Measurements from ENCODE around the gene SNED1.

SNED1 gene

DNA sequence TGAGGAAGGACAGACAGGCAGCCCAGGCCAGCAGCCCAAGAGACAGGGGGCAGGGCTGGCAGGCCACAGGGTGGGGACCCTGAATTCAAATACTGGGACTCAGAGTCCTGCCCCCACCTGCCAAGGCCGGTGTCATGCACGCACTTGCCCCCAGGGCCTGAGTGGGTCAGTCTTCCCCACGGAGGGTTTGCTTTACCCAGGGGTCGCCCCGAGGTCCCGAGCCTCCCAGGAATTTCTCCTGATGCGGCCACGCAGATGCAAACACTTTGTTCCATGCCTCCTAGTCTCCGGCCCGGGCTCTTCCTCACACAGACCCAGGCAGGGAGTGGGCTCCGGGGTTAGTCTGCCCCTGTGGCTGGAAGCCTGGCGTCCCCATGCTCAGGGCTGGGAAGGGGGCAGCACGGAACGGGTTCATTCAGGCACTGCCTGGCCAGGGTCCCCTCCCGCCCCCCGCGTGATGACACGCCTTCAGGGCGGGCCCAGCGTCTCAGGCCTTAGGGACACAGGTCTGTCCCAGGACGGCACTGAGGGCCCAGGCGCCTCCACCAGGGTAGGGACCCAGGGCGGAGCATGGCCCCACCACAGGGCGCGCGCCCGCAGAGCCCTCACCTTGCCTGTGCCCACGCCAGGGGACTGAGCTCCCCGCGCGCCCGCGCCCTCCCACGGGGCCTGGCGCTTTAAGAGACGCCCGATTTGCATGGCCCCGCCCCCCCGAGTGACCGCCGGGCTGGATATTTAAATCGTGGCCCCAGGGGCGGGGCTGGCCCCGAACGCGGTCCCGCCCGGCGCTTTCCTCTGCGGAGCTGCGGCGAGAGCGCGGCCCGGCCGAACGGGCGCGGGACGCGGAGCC, at the start of gene SNED1:
TSS of gene SNED1 (plus strand) at position 763 of the 850 bp plus-strand sequence. CDS start 220 bp downstream, outside the sequence.
- DNase-seq, result peak; percentile 20

DNA sequence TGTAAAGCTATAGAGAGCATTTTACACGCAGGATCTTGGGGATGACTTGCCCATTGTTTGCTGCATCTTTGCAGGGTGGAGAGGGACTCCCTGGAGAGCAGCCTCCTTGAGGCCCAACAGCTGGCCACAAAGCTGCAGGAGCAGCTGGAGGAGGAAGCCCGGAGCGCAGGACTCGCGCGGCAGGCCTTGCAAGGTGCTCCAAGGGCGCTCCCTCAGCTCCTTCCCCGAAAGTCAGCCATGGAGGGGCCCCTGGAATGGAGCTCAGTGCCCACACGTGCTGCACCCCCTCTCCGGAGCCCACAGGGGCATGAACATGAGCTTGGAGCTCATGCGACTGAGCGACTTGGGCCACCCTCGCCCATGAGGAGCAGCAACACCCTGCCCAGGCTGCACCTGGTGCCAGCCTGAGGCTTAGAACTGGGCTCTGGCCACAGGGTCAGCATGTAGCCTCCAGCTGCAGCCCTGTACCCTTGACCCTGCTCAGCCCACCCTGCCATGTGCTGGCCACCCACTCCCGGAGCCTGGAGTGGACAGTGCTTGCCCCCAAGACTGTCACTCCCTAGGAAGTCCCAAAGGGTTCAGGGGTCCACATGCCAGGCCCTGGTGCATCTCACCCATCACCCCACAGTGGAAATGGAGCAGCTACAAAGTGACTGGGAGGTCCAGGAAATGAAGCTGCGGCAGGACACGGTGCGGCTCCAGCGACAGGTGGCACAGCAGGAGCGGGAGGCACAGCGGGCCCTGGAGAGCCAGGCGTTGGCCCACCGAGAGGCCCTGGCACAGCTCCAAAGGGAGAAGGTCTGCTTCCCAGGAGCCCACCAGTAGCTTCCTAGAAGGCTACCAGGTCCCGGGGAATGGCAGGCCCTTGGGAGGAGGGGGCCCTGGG, 49.3 kb upstream of the SNED1 start:
- DNase-seq, result no peak

DNA sequence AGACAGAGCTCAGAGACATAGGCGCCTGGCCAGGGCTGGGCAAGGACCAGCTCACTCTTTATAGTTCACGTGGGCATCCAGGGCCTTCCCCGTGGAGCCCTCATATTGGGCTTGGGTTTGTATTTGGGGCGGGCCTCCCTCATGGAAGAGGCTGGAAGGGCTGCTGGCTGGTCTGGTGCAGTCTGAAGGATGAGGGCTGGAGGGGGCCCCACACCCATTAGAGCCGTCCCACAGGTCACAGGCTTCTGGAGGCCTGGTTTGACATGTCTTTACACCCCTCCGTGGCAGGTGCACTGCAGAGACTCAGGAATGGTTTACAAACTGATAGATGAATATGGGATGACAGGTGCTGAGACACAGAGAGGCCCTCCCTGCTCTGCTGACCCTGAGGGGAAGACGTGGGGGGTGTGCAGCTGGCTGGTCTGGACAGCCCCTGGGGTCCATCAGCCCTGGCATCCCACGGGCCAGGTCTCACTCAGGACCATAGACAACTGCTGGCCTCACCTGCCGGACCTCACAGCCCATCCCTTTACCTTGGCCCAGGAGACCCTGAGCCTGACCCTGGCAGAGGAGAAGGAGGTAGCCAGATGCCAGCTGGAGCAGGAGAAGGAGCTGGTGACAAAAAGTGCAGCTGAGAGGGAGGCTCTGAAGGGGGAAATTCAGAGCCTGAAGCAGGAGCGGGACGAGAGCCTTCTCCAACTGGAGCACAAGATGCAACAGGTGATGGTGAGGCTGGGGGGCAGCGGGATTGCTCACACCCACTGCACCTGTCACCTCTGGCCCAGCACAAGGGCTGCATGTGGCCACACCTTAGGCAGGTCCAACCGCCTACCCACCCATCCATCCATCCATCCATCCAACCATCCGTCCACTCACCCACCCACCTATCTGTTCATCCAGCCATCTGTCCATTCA, 48.4 kb upstream of the SNED1 start:
- no peak for DNase-seq

DNA sequence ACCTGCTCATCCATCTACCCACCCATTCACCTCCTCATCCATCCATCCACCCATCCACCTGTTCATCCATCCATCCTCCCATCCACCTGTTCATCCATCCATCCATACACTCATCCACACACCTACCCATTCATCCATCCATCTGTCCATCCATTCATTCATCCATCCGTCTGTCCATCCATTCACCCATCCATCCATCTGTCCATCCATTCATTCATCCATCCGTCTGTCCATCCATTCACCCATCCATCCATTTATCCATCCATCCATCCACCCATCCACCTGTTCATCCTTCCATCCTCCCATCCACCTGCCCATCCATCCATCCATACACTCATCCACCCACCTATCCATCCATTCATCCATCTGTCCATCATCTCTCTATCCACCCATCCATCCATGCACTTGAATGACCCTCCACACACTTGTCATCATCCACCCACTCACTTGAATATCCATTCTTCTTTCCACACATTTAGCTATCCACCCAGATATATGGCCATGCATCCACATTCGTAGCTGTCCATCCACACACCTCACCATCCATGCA, 47.3 kb upstream of the SNED1 start:
- no peak for DNase-seq

DNA sequence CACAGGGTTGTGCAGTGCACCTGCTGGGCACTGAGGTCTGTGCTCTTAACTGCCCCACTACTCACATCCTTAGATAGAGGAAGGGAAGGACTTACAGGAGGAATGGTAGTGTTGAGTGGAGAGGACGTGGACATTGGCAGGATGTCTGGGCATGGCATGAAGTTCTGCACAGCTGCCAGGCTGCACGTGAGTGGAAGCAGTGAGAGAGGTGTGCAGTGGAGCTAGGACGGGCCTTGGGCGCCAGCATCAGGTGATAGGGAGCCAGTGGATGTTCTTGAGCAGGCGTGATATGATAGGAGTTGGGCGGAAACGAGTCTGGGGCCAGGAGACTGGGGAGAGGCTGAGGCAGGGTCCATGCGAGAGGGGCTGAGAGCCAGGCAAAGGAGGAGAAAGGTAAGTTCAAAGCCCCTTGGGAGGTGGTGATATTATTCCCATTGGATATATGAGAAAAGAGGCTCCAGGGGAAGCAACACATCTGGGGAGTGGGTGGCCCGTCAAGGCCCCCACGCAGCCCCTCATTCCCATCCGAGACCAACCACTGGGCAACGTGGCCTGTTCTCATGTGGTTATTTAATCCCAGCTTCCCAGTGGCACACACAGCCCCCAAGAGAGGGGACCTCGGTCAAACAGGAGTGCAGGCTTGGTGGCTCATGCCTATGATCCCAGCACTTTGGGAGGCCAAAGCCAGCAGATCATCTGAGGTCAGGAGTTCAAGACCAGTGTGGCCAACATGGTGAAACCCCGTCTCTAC, 45.7 kb upstream of the SNED1 start:
- no peak for DNase-seq

DNA sequence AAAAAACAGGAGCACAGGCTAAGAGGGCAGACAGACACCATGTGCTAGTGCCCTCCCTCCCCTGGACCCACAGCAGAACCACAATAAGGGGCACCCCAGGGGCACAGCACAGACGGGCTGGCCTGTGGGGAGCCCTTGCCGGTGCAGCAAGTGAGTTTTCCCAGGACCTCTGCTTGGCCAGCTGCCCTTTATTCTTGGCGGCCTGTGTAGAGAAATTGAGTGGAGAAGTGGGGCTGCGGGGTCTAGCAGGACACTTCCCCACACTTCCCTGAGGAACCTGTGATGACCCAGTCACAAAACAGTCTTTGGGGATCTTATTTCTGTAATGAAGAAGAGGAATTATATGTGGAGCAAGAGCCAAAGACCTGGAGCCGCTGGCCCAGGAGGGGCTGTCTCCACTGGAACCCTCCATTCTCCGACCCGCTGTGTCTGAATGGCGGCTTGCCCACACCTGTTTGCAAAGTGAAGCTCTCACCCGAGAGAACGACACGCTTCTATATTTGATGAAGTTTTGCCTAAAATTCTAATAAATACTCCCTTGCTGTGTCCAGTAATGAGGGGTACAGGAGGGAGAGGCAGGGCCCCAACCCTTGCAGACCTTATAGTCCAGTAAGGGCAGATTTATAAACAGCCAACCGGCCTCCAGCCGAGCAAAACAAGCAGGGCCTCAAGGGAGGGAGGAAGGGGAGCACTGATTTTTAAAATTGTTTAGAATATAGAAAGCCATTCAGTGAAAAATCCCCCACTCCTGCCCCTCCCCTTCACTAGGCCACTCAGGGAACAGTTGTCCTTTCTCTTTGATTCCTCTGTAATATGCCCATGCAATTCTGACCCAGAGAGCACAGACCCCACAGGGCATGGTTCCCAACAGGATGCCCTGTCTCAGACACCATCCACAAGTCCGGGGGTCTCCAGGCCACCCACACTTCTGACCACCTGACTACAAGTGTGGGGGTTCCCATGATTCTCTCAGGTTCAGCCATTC, 44.7 kb upstream of the SNED1 start:
- no peak for DNase-seq

DNA sequence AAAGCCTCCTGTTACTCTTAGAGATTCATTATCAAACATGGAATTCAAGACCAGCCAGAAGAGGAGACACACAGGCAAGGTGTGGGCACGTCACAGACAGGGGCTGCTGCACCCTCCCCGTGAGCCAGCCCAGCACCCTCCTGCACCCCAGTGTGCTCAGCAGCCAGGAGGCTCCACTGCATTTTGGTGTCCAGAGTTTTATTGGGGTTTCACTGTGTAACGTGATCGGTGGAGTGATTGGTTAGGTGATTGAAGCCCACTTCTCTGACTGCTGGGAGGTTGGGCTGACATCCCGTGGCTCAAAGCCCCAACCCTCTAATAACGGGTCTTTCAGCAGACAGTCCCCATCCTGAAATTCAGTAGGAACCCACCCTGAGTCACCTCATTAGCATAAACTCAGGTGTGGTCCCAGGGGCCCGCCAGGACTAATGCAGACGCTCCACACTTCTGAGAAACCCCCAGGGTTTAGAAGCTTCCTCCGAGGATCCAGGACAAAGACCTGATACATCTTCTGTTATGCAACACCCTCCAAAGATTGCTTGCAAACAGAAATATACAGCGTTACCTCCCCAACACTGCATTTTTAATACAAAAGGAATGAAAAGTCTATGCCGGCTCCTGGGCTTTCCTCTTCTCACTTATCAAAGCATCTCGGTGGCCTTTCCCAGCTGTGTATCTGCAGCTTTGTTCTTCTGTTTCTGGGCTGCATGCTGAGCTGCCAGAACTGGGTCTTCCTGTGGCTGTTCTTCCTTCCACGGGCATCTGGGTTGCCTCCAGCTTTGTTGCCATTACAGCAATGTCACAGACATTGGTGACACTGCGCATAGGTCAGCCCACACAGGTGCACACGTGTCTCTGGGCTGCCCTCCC, 43.7 kb upstream of the SNED1 start:
- DNase-seq, result no peak

DNA sequence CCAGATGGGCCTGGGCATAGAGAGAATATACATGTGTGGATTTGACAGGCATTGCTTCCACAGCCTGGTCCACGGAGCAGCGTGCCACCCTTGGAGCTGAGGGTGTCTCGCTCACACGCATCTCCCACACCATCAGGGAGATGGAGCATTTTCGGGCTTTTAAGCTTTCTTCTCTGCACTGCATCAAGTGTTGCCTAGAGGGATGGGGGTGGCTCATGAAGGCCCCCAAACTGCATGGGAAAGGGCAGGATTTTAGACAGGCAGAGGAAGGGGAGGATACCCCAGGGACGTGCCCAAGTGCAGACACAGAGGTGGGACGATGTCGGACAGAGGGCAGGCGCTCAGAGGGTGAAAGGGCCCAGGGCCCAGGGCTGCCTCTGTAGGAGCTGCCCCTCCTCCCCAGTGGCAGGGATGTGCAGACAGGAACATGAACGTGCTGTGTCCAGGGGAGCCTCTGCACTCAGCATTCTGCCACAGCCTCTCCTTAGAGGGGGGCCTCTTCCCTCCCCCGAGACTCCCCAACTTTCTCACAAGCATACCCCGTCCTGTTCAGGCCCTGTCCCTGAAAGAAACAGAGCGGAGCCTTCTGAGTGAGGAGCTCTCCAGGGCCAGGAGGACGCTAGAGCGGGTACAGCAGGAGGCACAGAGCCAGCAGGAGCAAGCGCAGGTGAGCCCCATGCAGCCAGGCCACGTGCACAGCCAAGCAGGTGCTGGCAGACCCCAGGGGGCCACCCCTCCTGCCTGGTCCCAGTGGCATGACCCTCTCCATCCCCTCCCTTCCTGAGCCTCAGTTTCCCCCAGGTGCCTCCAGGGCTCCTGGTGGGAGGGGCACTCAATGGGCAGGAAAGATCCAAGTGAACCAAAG, 42.9 kb upstream of the SNED1 start:
- DNase-seq, result no peak

DNA sequence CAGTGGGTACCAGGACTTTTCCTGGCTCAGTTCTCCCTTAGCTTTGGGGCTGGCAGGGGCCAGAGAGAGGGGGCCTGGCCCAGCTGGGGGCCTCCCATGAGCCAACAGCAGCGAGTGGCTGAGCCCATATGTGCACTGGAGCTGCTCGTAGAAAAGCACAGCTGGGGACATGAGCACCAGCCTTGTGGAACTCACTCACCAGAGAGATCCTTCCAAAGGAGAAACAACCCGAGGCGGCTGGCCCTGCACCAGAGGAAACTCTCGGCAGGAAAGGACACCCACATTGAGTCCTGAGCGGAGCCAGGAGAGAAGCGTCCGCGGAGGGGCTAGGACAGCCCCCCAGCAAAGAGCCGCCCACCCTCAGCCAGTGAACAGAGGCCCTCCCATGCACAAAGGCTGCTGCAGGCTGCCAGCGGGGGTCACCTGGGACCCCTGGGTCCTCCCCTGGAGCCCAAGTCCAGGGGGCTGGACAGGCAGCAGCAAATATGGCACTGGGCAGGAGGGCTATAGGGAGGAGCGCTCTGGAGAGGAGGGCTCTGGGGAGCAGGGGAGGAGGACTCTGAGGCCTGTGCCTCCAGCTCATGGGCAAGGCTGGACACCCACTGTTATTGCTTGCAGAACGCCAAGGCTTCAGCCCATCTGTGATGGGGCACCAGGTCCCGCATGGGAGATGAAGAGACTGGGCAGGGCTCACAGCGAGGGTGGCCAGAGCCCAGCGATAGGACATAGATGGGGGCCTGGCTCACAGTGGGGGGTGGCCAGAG, 42.1 kb upstream of the SNED1 start:
- no peak for DNase-seq

DNA sequence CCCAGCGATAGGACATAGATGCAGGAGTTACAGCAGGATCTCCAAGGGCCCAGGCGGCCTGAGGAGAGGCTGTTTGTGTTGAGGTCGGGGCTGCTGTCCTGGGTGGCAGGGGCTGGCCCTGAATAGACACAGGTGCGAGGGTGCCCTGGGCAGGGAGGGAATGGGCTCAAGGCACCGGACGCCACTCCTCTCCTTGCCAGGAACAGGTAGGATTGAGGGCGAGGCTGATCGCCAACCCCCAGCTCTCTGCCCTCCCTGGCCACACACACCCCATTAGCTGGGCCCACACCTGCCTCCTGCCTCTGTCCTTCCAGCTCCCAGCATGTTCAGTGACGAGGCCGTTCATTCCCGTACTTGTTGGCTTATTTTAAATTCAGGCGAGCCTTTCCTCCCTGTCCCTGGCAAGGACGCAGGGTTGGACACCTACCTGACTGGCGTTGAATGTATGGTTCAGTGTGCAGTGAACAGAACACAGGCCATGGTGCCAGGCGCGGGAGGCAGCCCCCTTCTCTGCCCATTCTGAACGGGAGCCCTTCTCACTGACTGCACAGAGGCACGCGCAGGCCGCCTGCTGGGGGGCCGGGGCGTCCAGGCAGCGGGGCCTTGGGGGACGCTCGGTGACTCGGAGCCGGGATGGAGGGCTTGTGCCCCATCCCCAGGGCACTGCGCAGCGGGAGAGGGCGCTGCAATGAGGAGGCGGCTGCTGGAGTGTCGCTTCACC, 41.3 kb upstream of the SNED1 start:
- no peak for DNase-seq

DNA sequence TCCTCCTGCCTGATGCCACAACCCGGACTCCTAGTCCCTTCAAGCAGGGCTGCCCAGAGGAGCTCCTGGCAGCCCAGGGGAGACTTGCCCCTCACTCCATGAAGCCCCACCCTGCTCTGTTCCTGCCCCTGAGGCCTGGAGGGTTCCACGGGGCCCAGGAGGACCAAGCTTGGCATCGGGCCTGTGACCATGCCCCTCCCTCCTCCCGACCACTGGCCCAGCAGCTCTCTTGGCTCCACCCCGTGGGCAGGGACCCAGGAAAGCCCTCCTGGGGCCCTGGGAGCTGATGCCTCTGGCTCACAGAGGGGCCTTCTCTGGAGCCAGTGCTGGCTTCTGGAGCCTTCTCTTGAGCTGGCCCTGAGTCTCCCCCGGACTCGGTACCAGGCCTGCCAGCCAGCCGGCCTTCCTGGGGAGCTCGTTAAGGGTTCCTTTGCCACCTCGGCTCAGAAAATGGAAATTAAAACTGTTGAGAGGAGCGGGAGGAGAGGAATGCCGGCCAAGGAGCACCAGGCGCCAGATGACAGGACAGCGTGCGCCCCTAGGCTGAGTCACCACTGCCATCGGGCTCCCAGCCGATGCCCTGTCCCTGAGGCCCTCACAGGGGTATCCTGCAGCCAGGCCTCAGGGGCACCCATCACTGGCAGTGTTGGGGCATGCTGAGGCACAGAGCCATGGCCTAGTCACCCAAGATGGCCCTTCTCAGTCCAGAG, 40.6 kb upstream of the SNED1 start:
- DNase-seq, result no peak

DNA sequence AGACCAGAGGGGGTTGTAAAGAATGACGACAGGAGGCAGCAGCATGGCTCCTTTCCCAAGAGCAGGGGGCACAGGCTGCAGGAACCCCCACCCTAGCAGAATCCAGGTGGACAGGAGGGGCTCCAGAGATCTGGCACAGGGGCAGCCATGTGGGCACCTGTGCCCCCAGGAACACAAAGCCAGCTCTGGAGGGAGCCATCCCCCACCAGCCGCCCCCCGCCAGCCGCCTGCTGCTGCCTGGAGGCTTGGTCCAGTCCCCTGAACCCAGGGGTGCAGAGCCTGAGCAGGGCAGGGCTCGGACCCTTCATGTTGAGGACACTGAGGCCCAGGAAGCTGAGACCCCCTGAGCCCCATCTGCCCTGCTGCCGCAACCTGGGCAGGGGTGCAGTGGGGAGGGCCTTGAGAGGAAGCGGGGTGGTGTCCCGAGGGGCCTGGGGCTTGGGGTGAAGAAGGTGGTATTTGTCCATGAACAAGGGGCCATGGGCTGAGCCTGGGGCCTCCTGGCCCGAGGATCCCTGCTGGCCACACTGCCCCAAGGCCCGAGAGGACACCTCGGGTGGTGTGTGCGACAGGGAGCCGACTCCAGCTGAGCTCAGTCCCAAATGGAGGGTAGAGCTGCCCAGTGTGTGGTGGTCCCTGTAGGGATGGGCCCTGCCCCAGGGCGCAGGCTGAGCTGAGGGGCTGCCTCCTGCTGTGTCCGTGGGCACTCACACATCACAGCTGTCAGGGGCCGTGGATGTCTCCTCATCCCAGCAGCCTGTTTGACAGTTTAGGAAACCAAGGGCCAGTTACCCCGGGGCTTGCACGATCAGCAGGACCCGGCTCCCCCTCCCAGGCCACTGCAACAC, 39.8 kb upstream of the SNED1 start:
- no peak for DNase-seq

DNA sequence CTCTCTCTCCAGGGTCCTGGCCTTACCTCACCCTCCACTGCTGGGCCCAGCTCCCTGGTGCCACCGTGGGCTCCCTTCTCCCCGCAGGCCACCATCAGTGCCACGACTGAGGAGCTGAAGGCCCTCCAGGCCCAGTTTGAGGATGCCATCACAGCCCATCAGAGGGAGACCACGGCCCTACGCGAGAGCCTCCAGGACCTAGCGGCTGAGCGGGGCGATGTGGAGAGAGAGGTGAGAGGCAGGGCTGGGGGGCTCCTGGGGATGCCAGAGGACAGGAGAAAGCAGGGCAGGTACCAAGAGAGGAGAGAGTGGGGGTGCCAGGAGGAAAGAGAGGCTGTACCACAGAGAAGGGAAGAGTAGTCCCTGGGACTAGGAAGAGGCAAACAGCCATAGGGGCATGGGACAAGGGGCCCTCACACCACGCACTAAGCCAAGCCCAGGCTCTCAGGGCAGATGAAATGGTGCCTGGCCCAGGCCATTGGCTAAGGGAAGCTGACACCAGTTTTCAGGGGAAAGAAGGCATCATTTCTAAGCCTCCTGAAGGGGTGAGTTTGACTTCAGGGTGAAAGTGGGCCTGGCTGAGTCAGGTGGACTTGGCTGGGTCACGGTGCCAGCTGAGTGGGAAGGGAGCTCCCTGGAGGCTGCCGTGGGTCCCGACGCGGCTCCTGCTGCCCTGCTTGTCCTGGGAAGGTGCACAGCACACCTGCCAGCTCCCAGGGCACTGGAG, 39.0 kb upstream of the SNED1 start:
- no peak for DNase-seq

DNA sequence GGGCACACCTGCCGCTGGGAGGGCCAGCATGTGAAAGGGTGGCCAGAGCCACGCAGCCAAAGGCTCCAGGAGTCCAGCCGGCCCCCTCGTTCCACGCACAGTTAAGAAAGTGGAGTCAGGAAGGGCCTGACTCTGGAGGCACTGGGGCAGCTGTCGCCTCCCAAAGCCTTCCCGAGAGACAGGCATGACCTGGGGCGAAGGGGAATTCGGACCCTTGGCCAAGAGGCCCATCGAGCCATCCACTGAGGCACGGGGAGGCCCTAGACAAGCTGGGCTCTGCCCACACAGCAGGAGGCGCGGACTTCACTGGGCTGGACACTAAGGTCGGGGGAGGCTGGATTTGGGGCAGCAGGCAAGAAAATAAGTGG, 38.5 kb upstream of the SNED1 start:
- DNase-seq, result no peak
